HG03469 (cell line): ENCODE measurements around the gene SCN11A.
"Not testable (repeated sequence)": the region's sequence is repeated elsewhere in the genome, so short reads cannot be mapped to it uniquely, and the experiment has no call there.

ENCODE experiments used
- ATAC-seq: cut with Tn5 transposase; IDR thresholded peaks from one replicate; pipeline ENCODE4 v1.9.1; 2021; ENCODE audit warnings: mild to moderate bottlenecking, moderate library complexity, moderate number of reproducible peaks; ENCODE audit not compliant: unreplicated experiment

The SCN11A gene

GRCh38 chr3:39067286-39067685 is 15.5 kb upstream of the SCN11A start:
- ATAC-seq = no peak

- peak; percentile 91 for ATAC-seq
Observed at GRCh38 chr3:39065197-39065596, 13.5 kb upstream of the SCN11A start.

DNA sequence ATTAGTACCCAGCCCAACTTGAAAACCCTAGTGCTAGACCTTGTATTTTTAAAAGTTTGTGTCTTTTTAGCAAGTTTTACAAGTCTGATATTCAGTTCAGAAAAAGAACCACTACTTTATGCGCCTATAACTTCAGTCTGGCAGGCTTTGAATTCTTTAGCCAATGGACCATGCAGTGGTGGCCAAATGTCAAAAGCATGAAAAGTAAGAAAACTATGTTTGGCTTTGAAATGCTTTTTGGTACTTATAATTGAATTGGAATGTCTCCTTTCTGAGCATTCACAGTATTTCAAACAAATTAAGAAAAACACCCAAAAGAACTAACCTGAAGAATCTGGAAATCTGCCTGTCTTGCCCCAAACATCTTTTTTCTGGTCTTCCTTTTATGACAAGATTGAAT is 12.9 kb upstream of the SCN11A start:
- no peak for ATAC-seq

DNA sequence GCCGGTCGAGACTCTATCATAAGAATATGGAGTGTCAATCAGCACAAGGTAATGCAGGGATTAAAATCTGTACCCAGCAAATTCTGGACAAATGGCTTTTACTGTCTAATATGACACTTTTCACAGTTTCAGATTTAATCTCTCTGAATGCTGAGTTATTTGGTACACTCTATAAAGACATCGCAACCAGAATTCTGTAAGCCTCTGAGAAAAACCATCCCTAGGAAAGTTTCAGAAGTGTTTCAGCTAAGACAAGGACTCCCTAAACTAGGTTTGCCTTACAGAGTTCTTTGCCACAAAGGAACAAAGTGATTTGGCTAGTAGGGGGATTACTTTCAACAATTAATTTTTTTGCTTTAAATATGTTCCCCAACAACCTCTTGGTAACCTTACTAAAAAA is 11.4 kb upstream of the SCN11A start:
- no peak for ATAC-seq

- ATAC-seq = no peak
Observed at GRCh38 chr3:39062180-39062579, 10.4 kb upstream of the SCN11A start.

DNA sequence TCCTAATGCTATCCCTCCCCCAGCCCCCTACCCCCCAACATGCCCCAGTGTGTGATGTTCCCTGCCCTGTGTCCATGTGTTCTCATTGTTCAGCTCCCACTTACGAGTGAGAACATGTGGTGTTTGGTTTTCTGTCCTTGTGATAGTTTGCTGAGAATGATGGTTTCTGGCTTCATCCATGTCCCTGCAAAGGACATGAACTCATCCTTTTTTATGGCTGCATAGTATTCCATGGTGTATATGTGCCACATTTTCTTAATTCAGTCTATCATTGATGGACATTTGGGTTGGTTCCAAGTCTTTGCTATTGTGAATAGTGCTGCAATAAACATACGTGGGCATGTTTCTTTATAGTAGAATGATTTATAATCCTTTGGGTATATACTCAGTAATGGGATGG is 9.5 kb upstream of the SCN11A start:
- ATAC-seq = not testable (repeated sequence)

GRCh38 chr3:39056151-39056550 is 4.4 kb upstream of the SCN11A start:
- no peak for ATAC-seq

DNA sequence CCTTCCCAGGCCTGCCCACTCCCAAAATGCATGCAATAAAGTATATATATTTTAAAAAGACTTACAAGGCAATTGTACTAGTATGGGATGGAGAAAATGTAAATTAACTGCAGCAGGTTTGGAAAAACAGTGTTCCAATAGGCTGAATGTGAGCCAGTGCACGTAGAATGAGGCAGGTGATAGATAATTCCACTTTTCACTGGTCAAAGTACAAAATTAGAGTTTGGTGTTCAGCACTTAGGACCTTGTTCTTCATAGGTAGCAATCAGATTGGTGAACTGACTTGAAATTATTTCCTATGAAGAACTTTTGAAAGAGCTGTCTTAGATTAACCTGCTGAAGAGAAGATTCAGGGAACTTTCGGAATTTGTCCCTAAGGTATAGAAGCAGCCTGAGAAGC is 2.0 kb upstream of the SCN11A start:
- ATAC-seq = no peak

DNA sequence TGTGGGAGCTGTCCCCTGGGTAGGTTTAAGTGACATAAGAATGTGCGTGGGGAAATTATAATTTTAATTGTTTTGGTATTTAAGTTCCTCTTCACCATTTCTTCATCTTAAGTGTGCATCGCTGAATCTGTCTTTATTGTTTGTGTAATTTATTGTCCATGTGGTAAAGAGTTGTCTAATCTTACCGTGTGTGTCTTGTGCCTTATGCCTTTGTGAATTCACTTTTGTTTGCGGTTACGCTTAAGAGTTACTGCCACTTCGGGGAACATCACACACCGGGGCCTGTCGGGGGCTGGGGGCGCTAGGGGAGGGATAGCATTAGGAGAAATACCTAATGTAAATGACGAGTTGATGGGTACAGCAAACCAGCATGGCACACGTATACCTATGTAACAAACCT is 839 bp upstream of the SCN11A start:
- no peak for ATAC-seq

GRCh38 chr3:39050029-39050428 is 1.7 kb downstream of the SCN11A start:
- no peak for ATAC-seq

DNA sequence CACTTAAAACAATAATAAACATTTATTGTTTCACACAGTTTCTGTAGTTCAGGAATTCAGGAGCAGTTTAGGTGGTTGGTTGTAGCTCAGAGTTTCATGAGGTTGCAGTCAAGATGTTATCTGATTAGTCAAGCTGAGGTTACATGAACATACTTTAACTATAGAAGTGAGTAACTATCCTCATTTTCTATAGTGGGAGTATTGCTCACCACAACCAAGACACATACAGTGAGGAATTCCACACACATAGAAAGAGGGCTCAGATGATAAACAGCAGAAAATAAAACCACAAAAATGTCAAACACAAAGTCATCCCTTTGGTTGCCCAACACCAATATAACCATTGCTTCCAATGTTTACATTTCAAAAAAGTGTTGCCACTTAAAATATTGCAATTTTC is 13.6 kb downstream of the SCN11A start:
- ATAC-seq = no peak

DNA sequence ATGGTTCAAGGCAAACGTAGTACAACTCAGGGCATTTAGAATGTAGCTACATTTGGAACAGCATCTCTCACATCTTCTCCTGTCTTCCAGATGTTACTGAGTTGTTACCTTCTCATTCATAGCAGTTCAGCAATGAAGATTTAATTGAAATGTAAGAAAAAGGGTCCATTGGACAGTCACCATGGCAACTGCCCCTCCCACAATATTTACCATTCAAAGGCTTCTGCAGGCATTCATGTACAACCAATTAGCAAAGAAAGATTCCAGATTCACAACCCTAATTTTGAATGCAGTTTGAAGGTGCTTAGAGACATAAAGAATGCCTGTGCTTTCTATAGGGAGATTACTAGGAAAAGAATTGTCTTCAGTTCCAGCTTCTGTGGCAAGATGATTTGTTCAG is 22.2 kb downstream of the SCN11A start:
- ATAC-seq = no peak

- ATAC-seq = no peak
Observed at GRCh38 chr3:39028546-39028945, 23.2 kb downstream of the SCN11A start.

GRCh38 chr3:39025222-39025970 is 26.3 kb downstream of the SCN11A start:
- ATAC-seq = no peak

- ATAC-seq = no peak
Observed at GRCh38 chr3:39024497-39024896, 27.2 kb downstream of the SCN11A start.

DNA sequence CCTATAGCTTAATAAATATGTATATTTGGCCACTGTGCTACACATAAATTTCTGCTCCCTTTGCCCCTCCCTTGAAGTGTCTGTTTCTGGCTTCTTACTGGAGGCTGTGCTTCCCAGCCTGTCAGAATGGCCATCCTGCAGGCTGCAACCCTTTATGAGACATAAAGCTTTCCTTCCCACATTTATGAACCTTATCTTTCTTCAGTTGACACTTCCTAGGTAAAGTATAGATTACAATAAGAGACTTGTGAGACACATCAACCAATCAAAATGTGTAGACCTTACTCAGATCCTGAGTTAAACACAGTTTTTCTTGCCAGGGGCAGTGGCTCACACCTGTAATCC is 29.5 kb downstream of the SCN11A start:
- no peak for ATAC-seq

DNA sequence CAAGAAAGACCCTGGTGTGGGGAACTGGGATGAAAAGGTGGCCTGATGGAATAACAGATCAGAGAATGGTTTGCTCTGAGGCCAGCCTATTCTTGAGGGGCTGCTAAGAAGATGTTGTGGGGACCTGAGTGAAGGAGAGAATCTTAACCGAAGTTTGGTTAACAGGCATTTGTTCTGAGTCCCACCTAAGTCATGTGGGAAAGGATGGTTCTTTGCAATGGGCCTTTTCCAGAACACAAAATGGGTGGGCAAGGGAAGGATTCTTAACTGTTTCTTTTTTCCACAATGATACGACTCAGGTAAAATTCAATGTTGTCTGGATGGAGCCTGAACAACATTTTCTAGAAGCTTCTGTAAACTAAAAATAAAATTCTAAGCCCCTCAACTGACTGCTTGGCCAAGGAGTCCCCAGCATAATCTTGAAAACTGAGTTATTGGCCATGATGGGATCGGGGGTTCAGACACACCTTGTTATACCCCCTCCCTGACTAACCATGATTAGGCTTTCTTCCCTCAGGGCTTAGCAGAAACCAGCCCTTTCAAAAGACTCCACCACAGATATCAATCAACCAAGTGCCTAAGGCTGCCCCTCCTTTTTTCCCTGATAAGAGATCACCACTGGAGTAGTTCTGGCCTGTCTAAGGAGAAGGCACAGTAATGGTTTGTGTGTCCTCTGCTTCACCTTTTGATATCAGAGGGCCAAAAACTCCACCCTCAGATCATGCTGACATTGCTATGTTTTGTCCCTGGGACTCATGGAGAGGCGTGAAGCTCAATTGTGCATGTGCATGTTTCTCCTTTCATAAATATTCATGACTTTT is 30.1 kb downstream of the SCN11A start:
- no peak for ATAC-seq

- ATAC-seq = peak; percentile 60
Observed at GRCh38 chr3:39021029-39021428, 30.7 kb downstream of the SCN11A start.

GRCh38 chr3:39019299-39019698 is 32.4 kb downstream of the SCN11A start:
- no peak for ATAC-seq

DNA sequence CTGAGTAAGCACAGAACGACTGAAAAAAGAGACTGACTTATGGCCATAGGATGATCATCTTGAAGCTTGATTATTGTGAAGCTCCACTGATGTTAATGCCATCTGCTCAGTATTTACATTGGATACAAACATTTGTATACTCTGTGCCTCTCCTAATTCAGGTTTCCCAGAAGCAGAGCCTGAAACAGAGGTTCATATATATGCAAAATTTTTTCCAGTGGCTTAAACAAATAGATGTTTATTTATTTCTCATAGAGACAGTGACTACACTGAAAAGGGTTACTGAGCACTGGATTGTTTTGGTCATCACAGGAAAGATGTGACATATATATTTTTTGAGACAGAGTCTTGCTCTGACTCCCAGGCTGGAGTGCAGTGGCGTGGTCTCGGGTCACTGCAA is 36.3 kb downstream of the SCN11A start:
- ATAC-seq = no peak

- ATAC-seq = no peak
Observed at GRCh38 chr3:39013921-39014509, 37.7 kb downstream of the SCN11A start.

- no peak for ATAC-seq
Observed at GRCh38 chr3:39013289-39013688, 38.5 kb downstream of the SCN11A start.
